ENCODE data around the gene PLXDC2. TPM values are rescaled to one million over a fixed set of nuclear protein-coding genes. Genes with fewer than 3 reads are reported as not detected.

Gene PLXDC2
- total RNA-seq, 1 experiment from 2014 or later, result 0.20 TPM

DNA sequence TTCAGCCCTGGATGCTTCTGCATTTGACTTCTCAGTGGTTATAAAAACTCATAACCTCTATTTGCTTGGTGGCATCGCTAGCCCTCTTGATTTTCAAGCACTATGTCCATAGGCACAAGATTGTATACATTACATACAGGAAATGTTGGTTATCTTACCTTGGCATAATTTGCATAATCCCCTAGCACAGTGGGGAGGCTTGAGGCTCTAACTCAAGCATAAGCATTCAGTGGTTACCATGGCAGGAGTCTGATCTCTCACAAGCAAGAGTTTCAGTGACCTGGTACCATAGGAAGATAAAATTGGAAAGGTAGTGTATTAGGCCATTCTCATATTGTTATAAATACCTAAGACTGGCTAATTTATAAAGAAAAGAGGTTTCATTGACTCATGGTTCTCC, 121.8 kb downstream of the PLXDC2 start:
- Histone ChIP-seq H3K4me1 (ENCODE audit: control insufficient read depth in 1 of 2, insufficient read depth in 2 of 2, low read length in 2 of 2) (no peaks in the 10 kb centered on the region), H3K4me2 (ENCODE audit: low read length) (no peak overlapping the region), H3K9me2 (ENCODE audit: insufficient read depth) (no peaks in the 10 kb centered on the region), H3K36me3 (ENCODE audit: control insufficient read depth in 1 of 2, insufficient read depth in 2 of 2, low read length in 2 of 2) (no peaks in the 10 kb centered on the region), H3K27me3 (ENCODE audit: insufficient read depth, low read length) (no peaks in the 10 kb centered on the region), H3K9me3 (ENCODE audit: control insufficient read depth in 1 of 2, insufficient read depth in 1 of 2, low read depth in 1 of 2, low read length in 2 of 2) (peaks cover 5 to 32% of the 10 kb centered on the region in 2 experiments; a peak in 2 of 4 replicates), H3K27ac (ENCODE audit: low read depth, low read length) (no peak overlapping the region), H3K4me3 (replicated peaks in 1 of 2; ENCODE audit: low read depth in 1 of 2, low read length in 2 of 2) (no peak overlapping the region), H3K79me2 (ENCODE audit: insufficient read depth, low read length) (no peaks in the 10 kb centered on the region), H4K20me1 (ENCODE audit: insufficient read depth) (no peaks in the 10 kb centered on the region), H2AFZ (ENCODE audit: low read depth, low read length, poor library complexity, severe bottlenecking) (no peak overlapping the region), H3K9ac (ENCODE audit: low read length) (no peak overlapping the region)
- ChIA-PET POLR2A (no interaction called here), RAD21 (ENCODE audit: low non-redundant PET in 1 of 2, low total read pairs in 2 of 2, uncharacterized antibody in 2 of 2, unreplicated experiment in 2 of 2) (no interaction called here), CTCF (no interaction called here)
- DNase-seq (ENCODE audit: low read depth, low spot score), result no peak
- BruUV-seq (replicated peaks), result no TSS peak
- intact Hi-C loops (cut with micrococcal nuclease), result no loop called here
- no peak for ATAC-seq
- TF ChIP-seq FOSL1 (IDR thresholded peaks at IDR 0.05; ENCODE audit: low read depth) (no peak), POLR2A (IDR thresholded peaks at IDR 0.05; ENCODE audit: borderline replicate concordance, extremely low read depth, insufficient read depth, insufficient read length) (no peak), POLR2AphosphoS5 (IDR thresholded peaks at IDR 0.05; ENCODE audit: low read depth, low read length) (no peak), SRF (IDR thresholded peaks at IDR 0.05; ENCODE audit: low read depth) (no peak), EGR1 (IDR thresholded peaks at IDR 0.05; ENCODE audit: low read depth) (no peak)

DNA sequence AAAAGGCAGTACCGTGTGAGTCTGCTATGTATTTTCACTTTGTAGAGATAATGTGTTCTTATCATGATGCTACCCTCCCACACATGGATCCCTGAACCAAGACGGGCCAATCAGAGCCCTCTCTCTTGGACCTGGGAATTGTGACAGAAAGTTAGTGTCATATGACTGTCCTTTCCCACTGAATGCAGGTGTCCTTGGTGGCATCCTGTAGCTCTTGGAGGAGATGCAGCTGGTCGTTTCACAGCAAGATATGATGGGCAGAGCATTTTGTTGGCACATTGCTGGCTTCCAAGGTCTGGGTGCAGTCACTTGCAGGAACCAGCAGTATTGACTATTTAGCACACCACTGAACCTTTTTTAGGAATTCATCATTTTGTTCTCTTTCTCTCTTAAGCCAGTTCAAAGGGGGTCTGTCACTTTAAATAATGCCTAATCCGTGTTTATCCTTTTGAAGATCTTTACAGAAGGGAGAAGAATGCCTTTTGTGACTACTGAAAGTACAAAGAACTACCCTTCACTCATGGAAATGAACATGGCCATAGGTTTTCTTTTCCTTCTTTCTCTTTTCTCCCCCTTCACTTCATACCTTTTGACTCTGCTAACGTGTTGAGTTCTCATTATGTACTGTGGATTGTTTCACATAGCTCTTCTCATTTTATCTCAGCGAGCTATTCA, 125.1 kb downstream of the PLXDC2 start:
- POLR2A ChIA-PET, result no interaction called here
- no peak for DNase-seq (ENCODE audit: low read depth, low spot score)
- Histone ChIP-seq H3K9me2 (ENCODE audit: insufficient read depth) (no peaks in the 10 kb centered on the region), H3K27me3 (ENCODE audit: insufficient read depth, low read length) (no peaks in the 10 kb centered on the region), H2AFZ (ENCODE audit: low read depth, low read length, poor library complexity, severe bottlenecking) (no peak overlapping the region), H3K4me1 (ENCODE audit: control insufficient read depth in 1 of 2, insufficient read depth in 2 of 2, low read length in 2 of 2) (no peaks in the 10 kb centered on the region), H3K9me3 (ENCODE audit: control insufficient read depth in 1 of 2, insufficient read depth in 1 of 2, low read depth in 1 of 2, low read length in 2 of 2) (peaks cover 5 to 35% of the 10 kb centered on the region in 2 experiments; a peak in 2 of 4 replicates), H3K79me2 (ENCODE audit: insufficient read depth, low read length) (no peaks in the 10 kb centered on the region), H3K9ac (ENCODE audit: low read length) (no peak overlapping the region), H3K4me2 (ENCODE audit: low read length) (no peak overlapping the region), H3K27ac (ENCODE audit: low read depth, low read length) (no peak overlapping the region), H3K4me3 (replicated peaks in 1 of 2; ENCODE audit: low read depth in 1 of 2, low read length in 2 of 2) (no peak overlapping the region), H3K36me3 (ENCODE audit: control insufficient read depth in 1 of 2, insufficient read depth in 2 of 2, low read length in 2 of 2) (no peaks in the 10 kb centered on the region), H4K20me1 (ENCODE audit: insufficient read depth) (no peaks in the 10 kb centered on the region)
- intact Hi-C loops (cut with micrococcal nuclease), result no loop called here
- RAD21 ChIA-PET (ENCODE audit: low non-redundant PET in 1 of 2, low total read pairs in 2 of 2, uncharacterized antibody in 2 of 2, unreplicated experiment in 2 of 2), result no interaction called here
- no peak for ATAC-seq
- BruUV-seq (replicated peaks), result no TSS peak
- CTCF ChIA-PET, result no interaction called here
- TF ChIP-seq CBX3 (IDR thresholded peaks at IDR 0.05; ENCODE audit: low read depth), result no peak
- no peak for TF ChIP-seq ELF1 (IDR thresholded peaks at IDR 0.05; ENCODE audit: borderline replicate concordance, low read depth)
- TF ChIP-seq SIN3A (IDR thresholded peaks at IDR 0.05; ENCODE audit: low read depth), result no peak
- no peak for TF ChIP-seq ZNF274 (IDR thresholded peaks at IDR 0.05; ENCODE audit: low read depth, low read length)
- no peak for TF ChIP-seq FOSL1 (IDR thresholded peaks at IDR 0.05; ENCODE audit: low read depth)
- no peak for TF ChIP-seq POLR2AphosphoS5 (IDR thresholded peaks at IDR 0.05; ENCODE audit: low read depth, low read length)
- no peak for TF ChIP-seq ZFX (IDR thresholded peaks at IDR 0.05)

All from HCT116 (cell line).